Fibroblast of lung (primary cell): ENCODE measurements around the gene GLP2R.

Experiments
- EZH2 ChIP-seq: IDR thresholded peaks from 2 replicates; pipeline ENCODE4 v1.5.1; 2012; ENCODE audit warnings: low read length, control low read depth, mild to moderate bottlenecking; ENCODE audit errors: missing control alignments
- TF ChIP-seq, protein P1 (sequence below), 2 donors: IDR thresholded peaks in 1 of 2; conservative IDR thresholded peaks in 1 of 2; 1 replicate in 1 of 2; 2 replicates in 1 of 2; pipeline ENCODE4 v1.5.1; 2011 to 2012; ENCODE audit warnings: low read length in 2 of 2, control low read depth in 1 of 2, inconsistent platforms in 1 of 2, low read depth in 1 of 2, mild to moderate bottlenecking in 1 of 2

DNA sequence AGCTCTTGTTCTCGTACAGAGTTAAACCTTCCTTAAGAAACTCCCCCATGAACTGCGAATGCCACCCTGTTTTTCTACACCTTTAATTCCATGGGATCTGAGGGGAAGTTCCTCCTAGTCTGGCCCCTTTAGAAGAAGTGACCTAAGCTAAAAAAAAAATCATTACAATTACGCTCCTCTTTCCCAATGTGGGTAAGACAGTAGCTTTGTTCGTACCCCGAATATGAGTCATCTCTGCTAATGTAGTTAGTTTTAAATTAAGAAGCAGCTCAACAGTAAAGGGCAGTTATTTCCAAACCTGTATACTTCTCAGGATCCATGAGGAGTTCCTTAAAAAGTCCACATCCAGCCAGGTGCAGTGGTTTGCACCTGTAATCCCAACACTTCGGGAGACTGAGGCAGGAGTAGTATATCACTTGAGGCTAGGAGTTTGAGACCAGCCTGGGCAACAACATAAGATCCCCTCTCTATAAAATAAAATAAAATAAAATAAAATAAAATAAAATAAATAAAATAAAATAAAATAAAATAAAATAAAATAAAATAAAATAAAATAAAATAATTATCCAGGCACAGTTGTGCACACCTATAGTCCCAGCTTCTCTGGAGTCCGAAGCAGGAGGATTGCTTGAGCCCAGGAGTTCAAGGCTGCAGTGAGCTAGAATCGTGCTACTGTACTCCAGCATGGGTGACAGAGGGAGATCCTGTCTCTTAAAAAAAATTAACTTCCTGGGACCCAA, 53.2 kb downstream of the GLP2R start:
- TF ChIP-seq, protein P1, sequence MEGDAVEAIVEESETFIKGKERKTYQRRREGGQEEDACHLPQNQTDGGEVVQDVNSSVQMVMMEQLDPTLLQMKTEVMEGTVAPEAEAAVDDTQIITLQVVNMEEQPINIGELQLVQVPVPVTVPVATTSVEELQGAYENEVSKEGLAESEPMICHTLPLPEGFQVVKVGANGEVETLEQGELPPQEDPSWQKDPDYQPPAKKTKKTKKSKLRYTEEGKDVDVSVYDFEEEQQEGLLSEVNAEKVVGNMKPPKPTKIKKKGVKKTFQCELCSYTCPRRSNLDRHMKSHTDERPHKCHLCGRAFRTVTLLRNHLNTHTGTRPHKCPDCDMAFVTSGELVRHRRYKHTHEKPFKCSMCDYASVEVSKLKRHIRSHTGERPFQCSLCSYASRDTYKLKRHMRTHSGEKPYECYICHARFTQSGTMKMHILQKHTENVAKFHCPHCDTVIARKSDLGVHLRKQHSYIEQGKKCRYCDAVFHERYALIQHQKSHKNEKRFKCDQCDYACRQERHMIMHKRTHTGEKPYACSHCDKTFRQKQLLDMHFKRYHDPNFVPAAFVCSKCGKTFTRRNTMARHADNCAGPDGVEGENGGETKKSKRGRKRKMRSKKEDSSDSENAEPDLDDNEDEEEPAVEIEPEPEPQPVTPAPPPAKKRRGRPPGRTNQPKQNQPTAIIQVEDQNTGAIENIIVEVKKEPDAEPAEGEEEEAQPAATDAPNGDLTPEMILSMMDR (conservative IDR thresholded peaks at IDR 0.05 in 1 of 2, IDR thresholded peaks at IDR 0.05 in 1 of 2; ENCODE audit: low read depth in 1 of 2, low read length in 2 of 2) = no peak
- no peak for TF ChIP-seq EZH2
